GM18868 (cell line): ENCODE measurements around the gene RPS6KA2.

ENCODE experiments used
- ATAC-seq: cut with Tn5 transposase; IDR thresholded peaks from one replicate; pipeline ENCODE4 v1.9.1; 2021; ENCODE audit warnings: mild to moderate bottlenecking, moderate library complexity; ENCODE audit not compliant: unreplicated experiment

RPS6KA2 gene

DNA sequence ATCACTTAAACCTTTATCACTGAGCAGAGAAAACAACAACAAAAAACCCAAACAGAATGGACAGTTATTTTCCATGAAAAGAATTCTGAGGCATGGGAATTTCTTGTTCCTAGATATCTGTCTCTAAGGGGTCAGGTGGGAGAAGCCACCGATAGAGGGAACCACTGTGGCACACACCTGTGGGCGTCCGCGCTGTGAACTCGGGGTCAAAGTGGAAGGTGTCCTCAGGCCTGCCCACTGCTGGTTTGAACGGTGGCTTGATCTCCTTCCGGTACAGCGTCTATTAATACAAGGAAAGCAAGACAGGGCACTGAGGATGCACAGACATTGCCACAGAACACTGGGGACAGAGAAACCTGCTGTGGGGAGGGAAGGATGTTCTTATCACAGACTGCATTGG is 167.8 kb downstream of the RPS6KA2 start:
- no peak for ATAC-seq

- peak; percentile 78 for ATAC-seq
Measured at GRCh38 chr6:166456395-166457156, 170.5 kb downstream of the RPS6KA2 start.

DNA sequence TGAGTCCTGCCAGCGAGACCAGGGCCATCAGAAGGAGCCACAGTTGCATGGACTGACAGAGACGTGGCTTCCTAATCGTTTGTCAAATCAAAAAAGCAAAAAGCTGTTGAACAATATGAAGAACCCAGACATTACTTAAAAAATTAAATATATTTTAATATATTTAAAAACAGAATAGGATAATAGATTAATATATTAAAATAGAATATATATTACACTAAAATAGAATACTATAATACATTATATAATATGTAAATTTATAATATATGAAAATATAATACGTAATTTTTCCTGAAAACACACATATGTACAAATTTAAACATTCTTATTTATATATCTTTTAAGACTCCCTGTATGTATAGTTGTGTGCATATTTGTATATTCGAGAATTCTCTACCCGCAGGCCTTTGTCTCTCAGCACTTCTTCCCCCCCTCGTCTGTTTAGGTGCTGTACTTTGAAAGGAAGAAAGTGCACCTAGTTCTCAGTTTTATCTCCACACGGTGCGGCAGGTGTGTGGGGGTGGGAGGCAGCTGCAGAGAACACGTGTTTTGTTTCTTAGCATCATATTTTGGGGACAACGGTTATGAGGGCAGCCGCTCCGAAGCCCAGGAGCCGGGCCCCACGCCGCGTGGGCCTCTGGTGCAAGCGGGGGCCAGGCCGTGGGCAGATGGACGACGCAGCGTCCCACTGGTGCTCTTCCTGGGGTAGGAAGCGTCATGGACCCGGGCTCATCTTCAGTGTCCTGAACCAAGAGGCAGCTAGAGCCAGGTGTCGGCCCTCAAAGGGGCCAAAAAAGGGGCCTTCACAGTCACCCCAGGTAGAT is 172.1 kb downstream of the RPS6KA2 start:
- no peak for ATAC-seq

DNA sequence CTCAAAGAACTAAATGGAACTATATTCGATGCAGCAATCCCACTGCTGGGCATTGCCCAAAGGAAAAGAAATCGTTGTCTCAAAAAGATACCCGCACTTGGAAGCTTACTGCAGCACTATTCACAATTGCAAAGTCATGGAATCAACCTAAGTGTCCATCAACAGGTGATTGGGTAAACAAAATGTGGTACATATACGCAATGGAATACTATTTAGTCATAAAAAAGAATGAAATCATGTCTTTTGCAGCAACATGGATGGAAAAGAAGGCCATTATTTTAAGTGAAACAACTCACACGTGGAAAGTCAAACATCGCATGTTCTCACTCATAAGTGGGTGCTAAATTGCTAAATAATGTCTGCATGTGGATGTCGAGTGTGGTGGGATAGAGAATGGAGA is 173.4 kb downstream of the RPS6KA2 start:
- no peak for ATAC-seq

GRCh38 chr6:166450167-166450873 is 176.7 kb downstream of the RPS6KA2 start:
- no peak for ATAC-seq

- ATAC-seq: no peak
Measured at GRCh38 chr6:166449641-166450040, 177.4 kb downstream of the RPS6KA2 start.

DNA sequence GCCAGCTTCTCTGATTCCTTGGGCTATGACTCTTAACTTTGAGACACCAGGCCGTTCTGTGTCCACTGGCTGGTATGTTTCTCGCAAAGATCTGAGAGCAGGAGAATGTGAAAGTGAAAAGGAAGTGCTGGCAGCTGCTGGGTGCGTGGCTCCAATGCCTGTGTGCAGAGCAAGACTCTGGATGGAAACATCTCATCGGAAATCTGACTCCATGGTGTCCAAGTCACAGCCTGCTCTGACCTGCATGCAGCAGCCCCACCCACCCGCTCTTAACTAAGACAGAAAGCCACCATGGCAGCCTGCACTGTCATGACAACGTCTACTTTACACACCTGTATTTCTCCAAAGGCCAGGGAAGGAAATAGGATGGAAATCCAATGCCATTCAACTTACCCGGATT is 178.0 kb downstream of the RPS6KA2 start:
- ATAC-seq: no peak

DNA sequence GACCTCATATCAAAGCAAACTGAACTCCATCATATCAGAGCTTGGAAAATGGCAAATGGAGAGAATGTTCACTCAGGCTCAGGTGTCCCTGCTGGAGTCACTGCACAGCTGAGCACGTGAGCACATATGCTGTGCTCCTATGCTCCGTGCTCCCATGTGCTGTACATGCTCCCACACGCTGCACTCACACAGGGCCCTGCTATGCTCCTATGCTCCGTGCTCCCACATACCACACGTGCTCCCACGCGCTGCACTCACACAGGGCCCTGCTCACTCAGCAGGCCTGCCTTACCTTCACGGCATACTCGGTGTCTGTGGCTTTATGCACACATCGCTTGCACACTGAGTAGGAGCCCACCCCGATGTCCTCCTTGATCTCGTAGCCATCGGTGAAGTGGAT is 178.6 kb downstream of the RPS6KA2 start:
- ATAC-seq: no peak

- ATAC-seq: no peak
Measured at GRCh38 chr6:166446567-166447065, 180.4 kb downstream of the RPS6KA2 start.

DNA sequence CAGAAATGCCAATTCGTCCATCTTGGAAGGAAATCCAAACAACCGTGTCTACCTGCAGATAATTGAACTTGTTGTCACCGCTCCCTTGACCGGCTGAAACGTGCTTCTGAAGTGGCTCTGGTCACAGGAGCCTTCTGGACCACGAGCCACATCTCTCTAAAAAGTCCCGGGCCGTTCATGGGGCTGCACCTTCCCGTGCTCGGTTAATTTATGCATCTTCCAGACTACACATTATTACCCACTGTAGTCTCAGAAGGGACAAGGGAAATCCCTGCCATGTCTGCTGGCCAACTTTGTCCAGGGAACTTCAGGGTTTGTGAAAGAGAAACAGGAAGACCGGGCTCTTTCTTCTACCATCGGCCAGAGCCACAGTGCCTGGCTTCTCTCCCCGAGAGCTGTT is 180.9 kb downstream of the RPS6KA2 start:
- ATAC-seq: peak; percentile 74

DNA sequence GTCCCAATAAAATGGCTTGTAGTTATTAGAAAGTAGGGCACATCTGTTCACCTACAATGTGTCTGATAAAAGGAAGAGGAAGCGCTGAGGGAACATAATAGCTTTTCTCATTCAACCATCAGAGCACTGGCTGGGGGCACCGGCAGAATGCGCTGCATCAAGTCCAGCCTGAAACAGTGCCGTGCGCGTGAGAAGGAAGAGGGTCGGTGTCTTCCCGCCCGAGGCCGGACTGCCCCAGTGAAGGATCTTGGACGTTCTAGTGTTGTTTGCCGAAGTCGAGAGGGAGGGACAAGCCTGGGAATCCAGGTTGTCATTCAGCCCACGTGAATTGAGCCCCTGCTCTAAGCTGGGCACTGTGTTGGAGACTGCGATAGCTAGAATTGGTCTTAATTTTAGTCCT is 182.6 kb downstream of the RPS6KA2 start:
- ATAC-seq: no peak

- no peak for ATAC-seq
Measured at GRCh38 chr6:166443166-166443565, 183.9 kb downstream of the RPS6KA2 start.

- no peak for ATAC-seq
Measured at GRCh38 chr6:166442131-166442685, 184.8 kb downstream of the RPS6KA2 start.

- ATAC-seq: no peak
Measured at GRCh38 chr6:166441325-166442078, 185.5 kb downstream of the RPS6KA2 start.

DNA sequence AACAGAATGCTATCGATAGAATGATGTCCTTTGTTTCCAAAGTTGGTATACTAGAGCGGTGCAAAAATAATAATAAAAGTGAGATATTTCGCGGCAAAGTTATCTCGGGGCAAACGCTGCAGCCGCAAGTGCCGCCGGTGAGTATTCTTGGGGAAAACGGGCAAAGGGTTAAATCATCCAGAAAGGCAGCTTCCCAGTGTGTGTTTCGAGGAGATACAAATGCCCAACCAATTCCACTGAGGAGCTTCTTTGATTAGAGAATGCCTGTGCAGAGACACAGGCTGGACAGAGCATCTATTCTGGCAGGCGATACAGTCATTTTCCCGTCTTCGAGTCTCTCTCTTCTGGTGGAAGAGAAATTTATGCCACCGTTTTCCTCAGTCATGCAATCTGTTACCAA is 186.3 kb downstream of the RPS6KA2 start:
- ATAC-seq: no peak

DNA sequence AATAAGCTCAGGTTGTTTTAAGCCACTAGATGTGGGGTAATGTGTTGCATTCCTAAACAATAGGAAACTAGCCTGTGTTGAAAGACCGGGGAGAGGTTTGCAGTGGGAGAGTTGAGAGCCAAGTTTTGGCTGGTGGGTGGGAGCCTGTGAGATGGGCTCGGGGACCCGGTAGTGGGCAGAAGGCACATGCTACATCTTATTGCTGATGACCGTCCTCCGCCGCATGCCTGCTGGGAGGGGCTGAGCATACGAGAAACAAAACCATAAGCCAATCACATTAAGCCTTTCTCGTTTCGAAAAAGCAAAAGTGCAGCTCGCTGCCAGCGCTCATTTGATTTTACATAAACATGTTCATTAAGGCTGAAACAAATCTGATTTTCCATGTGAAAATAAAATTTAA is 186.9 kb downstream of the RPS6KA2 start:
- ATAC-seq: no peak

- no peak for ATAC-seq
Measured at GRCh38 chr6:166439366-166440091, 187.5 kb downstream of the RPS6KA2 start.

GRCh38 chr6:166438211-166438861 is 188.7 kb downstream of the RPS6KA2 start:
- no peak for ATAC-seq

DNA sequence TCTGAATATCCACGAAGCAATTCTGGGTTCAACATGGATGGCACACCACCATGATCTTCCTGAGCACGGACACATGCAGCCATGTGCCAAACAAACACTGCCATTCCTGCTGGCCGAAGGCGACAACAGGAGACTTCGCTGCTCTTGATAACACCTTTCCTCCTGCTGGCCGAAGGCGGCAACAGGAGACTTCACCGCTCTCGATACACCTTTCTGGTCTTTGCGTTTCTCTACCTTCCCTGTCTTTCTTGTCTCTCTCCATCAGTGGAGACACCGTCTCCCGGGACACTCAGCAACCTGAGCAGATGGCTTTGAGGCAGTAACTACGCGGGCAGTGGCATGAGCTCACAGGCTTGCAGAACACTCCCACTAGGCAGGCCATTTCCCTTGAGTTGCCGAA is 189.4 kb downstream of the RPS6KA2 start:
- no peak for ATAC-seq
